HepG2 (cell line): ENCODE data around the gene DHFR2. TPM values are rescaled to one million over a fixed set of nuclear protein-coding genes. Genes with fewer than 3 reads are reported as not detected.

Experiments used
- ARNTL ChIP-seq: sonication (generic); formaldehyde crosslinking; IDR thresholded peaks from 2 replicates; pipeline ENCODE4 v1.4.0; 2020; ENCODE audit warnings: mild to moderate bottlenecking, missing genetic modification reagents
- ETV5 ChIP-seq: IDR thresholded peaks from 2 replicates; pipeline ENCODE4 v1.6.1; 2018; ENCODE audit warnings: missing biosample characterization, missing genetic modification reagents, inconsistent platforms, borderline replicate concordance
- GABPB1 ChIP-seq: IDR thresholded peaks from 2 replicates; pipeline ENCODE4 v1.6.1; 2016; ENCODE audit warnings: mild to moderate bottlenecking, missing genetic modification reagents, moderate library complexity, missing compliant biosample characterization
- IRF2 ChIP-seq: IDR thresholded peaks from 2 replicates; pipeline ENCODE4 v1.6.1; 2018; ENCODE audit warnings: missing genetic modification reagents, missing compliant biosample characterization
- KDM5B ChIP-seq: sonication (generic); formaldehyde crosslinking; IDR thresholded peaks from 2 replicates; pipeline ENCODE4 v1.4.0; 2020; ENCODE audit warnings: missing genetic modification reagents, mild to moderate bottlenecking, borderline replicate concordance
- ONECUT2 ChIP-seq: sonication (generic); formaldehyde crosslinking; IDR thresholded peaks from 2 replicates; pipeline ENCODE4 v1.4.0; 2020; ENCODE audit warnings: missing genetic modification reagents
- PHF5A ChIP-seq: IDR thresholded peaks from one replicate; pipeline ENCODE4 v1.6.1; 2018; ENCODE audit warnings: low read depth, missing genetic modification reagents; ENCODE audit not compliant: unreplicated experiment
- POLR2AphosphoS5 ChIP-seq: IDR thresholded peaks from 2 replicates; pipeline ENCODE4 v1.6.1; 2012; ENCODE audit warnings: low read depth, low read length
- POLR2G ChIP-seq: fragments of 200-400 bp; formaldehyde crosslinking; IDR thresholded peaks from 2 replicates; pipeline ENCODE4 v1.6.1; 2018; ENCODE audit warnings: mild to moderate bottlenecking, low read depth, low read length, moderate library complexity
- YEATS2 ChIP-seq: sonication (generic); formaldehyde crosslinking; IDR thresholded peaks from 2 replicates; pipeline ENCODE4 v1.4.0; 2020; ENCODE audit warnings: missing genetic modification reagents, borderline replicate concordance
- ZNF12 ChIP-seq: sonication (generic); formaldehyde crosslinking; IDR thresholded peaks from 2 replicates; pipeline ENCODE4 v1.5.0; 2020; ENCODE audit warnings: missing genetic modification reagents
- ZNF574 ChIP-seq: sonication (generic); formaldehyde crosslinking; IDR thresholded peaks from 2 replicates; pipeline ENCODE4 v1.4.0; 2020; ENCODE audit warnings: missing genetic modification reagents
- polyA plus RNA-seq, 8 experiments: library from polyadenylated mRNA; depleted of rRNA in 3 of 8; stranded (reverse) in 7 of 8; unstranded in 1 of 8; fragments of >200 nt; fragmentation: Illumina TruSeq in 4 of 8; extraction: Trizol in 4 of 8; gene quantifications; 2 replicates each; pipeline versions ENCODE4 v1.2.1 to v1.2.3, GENCODE V29; 2011 to 2016; ENCODE audit warnings: low read depth in 4 of 8, missing spikeins in 1 of 8, mixed read lengths in 1 of 8; ENCODE audit not compliant: insufficient read depth in 1 of 8
- total RNA-seq, 5 experiments: library from RNA; depleted of rRNA; stranded (reverse); fragments of >200 nt; fragmentation: Illumina TruSeq; extraction: Trizol; gene quantifications; 2 replicates each; pipeline ENCODE4 v1.2.3, GENCODE V29; 2016; ENCODE audit warnings: low read depth in 1 of 5

The DHFR2 gene
- total and polyA plus RNA-seq, 2 of the 13 experiments (the other 11 are each of a cell fraction or from before 2014, with no cell fraction given) = 1.4 to 4.6 TPM

GRCh38 chr3:94062513-94063404, at the start of gene DHFR2, which contains the start of gene NSUN3 (continued):
- peak; percentile 84 for TF ChIP-seq IRF2 (CRISPR knock-in tag)
- peak; percentile 71 for TF ChIP-seq ZNF12 (CRISPR knock-in tag)
- TF ChIP-seq ZNF574 (CRISPR knock-in tag) = peak; percentile 75
- peak; percentile 91 for TF ChIP-seq POLR2G
- peak; percentile 91 for TF ChIP-seq GABPB1
- TF ChIP-seq PHF5A (CRISPR knock-in tag) = no peak
- peak; percentile 89; the same call in 1 of the 2 replicates for TF ChIP-seq ETV5 (CRISPR knock-in tag)
- peak; percentile 52; the same call in 1 of the 2 replicates for TF ChIP-seq ARNTL (CRISPR knock-in tag)
- peak; percentile 10; the same call in 1 of the 2 replicates for TF ChIP-seq ONECUT2 (CRISPR knock-in tag)
- peak; percentile 96 for TF ChIP-seq YEATS2
- peak; percentile 36; the same call in 1 of the 2 replicates for TF ChIP-seq KDM5B (CRISPR knock-in tag)
- peak; percentile 75 for TF ChIP-seq POLR2AphosphoS5
- TF ChIP-seq, all 625 proteins: peak for 190
